Measurements from ENCODE around the gene TLR8. TPM values are rescaled to one million over a fixed set of nuclear protein-coding genes. Genes with fewer than 3 reads are reported as not detected.

TLR8 gene
- total RNA-seq, 5 donors from 2014 or later (not counting 1 experiment from before 2014, with no cell fraction given) = not detected

DNA sequence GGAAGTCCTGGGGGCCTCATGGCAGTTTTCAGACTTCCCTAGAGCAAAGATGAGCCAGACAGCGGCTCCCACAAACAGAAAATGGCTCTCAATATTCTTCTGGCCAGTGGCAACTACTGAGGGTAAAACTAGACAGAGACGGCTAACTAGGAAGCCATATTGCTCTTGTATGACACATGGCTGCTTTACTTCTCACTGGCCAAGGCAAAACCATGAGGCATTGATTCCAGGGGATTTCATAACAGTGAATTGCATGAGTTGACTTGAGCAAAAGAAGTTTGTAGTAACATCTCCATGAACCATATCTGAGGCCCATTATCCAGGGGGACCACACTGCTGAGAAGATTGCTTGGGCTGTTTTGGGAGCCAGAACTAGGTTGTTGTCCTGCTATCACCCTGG lies 13.7 kb upstream of the TLR8 start:
- H3K9me3 Mint-ChIP-seq = no peaks in the 10 kb centered on the region
- ChIA-PET POLR2A (no interaction called here), CTCF (no interaction called here)
- Histone ChIP-seq H3K27ac (ENCODE audit: low read length) (no peak overlapping the region), H3K27me3 (replicated peaks in 1 of 2; ENCODE audit: control insufficient read depth in 2 of 2, extremely low read depth in 1 of 2, insufficient read depth in 2 of 2, low read length in 1 of 2) (no peaks in the 10 kb centered on the region), H3K4me1 (ENCODE audit: control insufficient read depth in 1 of 2, extremely low read depth in 1 of 2, insufficient read depth in 2 of 2, low read length in 2 of 2) (peaks cover 6 to 11% of the 10 kb centered on the region in 2 experiments), H3K36me3 (ENCODE audit: control insufficient read depth in 2 of 2, extremely low read depth in 1 of 2, insufficient read depth in 1 of 2, low read length in 1 of 2) (no peaks in the 10 kb centered on the region), H3K4me3 (ENCODE audit: control insufficient read depth in 1 of 2, extremely low read depth in 1 of 2, low read length in 1 of 2) (no peak overlapping the region), H3K9me3 (no peaks in the 10 kb centered on the region)
- H3K36me3 Mint-ChIP-seq = no peaks in the 10 kb centered on the region
- H3K27ac Mint-ChIP-seq = peak overlapping the region in 1 of 2 donors; percentile 52
- H3K4me1 Mint-ChIP-seq = peaks cover 22 to 37% (median 24%) of the 10 kb centered on the region in 3 donors
- no peak for ATAC-seq (replicated peaks in 1 of 4)
- peaks cover 0 to 23% of the 10 kb centered on the region in 2 donors for H3K27me3 Mint-ChIP-seq
- WGBS (ENCODE audit: insufficient coverage) = 100% methylated on average over 1 of the region's 2 CpGs
- no peak overlapping the region for H3K4me3 Mint-ChIP-seq
- DNase-seq = no peak

DNA sequence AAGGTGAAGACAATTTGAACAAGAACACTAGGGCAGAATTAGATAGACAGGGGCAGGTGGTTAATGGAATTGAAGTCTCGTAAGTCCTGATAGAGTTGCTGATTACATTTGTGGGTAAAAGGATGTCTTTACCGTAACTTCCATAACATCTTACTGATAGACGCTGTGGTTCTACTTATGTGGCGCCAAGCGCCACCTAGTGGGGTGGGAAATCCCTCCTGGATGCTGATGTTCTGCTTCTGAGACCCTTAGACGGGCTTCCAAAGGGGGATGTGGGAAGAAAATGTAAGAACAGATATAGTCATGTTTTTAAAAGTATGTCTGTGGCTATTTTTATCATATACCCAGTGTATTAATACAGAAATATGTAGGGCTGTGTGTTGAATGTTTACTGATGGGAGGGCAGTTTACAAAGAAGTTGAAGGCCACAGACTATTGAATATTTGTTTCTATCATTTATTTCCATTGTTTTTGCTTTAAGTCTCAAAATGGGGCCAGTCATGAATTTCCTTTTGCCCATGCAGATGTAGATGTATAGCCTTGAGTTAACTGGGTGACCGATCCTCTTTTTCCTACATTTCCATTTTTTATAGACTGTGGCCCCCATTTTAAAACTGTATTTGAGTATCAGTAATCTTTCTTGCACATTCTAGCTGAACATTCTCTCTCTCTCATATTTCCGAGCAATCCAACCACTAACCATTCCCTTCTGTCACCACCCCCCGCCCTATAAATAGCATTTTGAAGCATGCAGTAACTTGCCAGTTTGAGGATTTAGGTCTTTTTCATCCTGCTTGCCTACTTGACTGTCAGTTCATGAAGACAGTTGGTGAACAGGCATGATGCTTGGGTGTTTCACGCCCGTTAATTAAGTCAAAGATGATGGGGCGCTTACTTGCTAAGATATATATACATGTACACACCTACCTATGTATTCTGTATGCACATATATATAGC lies 12.1 kb upstream of the TLR8 start:
- peak overlapping the region in 1 of 2 donors; percentile 65 for H3K27ac Mint-ChIP-seq
- no peaks in the 10 kb centered on the region for H3K9me3 Mint-ChIP-seq
- H3K4me1 Mint-ChIP-seq = peaks cover 22 to 37% (median 24%) of the 10 kb centered on the region in 3 donors
- no peak overlapping the region for H3K4me3 Mint-ChIP-seq
- Histone ChIP-seq H3K27ac (ENCODE audit: low read length) (no peak overlapping the region), H3K36me3 (ENCODE audit: control insufficient read depth in 2 of 2, extremely low read depth in 1 of 2, insufficient read depth in 1 of 2, low read length in 1 of 2) (no peaks in the 10 kb centered on the region), H3K4me1 (ENCODE audit: control insufficient read depth in 1 of 2, extremely low read depth in 1 of 2, insufficient read depth in 2 of 2, low read length in 2 of 2) (peaks cover 6 to 11% of the 10 kb centered on the region in 2 experiments), H3K27me3 (replicated peaks in 1 of 2; ENCODE audit: control insufficient read depth in 2 of 2, extremely low read depth in 1 of 2, insufficient read depth in 2 of 2, low read length in 1 of 2) (no peaks in the 10 kb centered on the region), H3K4me3 (ENCODE audit: control insufficient read depth in 1 of 2, extremely low read depth in 1 of 2, low read length in 1 of 2) (no peak overlapping the region), H3K9me3 (no peaks in the 10 kb centered on the region)
- H3K27me3 Mint-ChIP-seq = peaks cover 0 to 30% of the 10 kb centered on the region in 2 donors
- H3K36me3 Mint-ChIP-seq = no peaks in the 10 kb centered on the region
- DNase-seq (peak in 31 of 35 experiments; percentile 8 to 65 (median 24)), ATAC-seq (replicated peaks in 1 of 4) (peak in 3 of 4 experiments; percentile 51 to 71 (median 58))
- WGBS (ENCODE audit: insufficient coverage) = no CpG with 5 or more reads among the region's 12 CpGs
- ChIA-PET CTCF (interaction anchor here (0.7 to 1.4 kb wide), 4 partner anchors 80 to 1564 kb away, joined by 3 to 4 read pairs (median 4); no protein-coding TSS in a partner anchor), POLR2A (no interaction called here)

DNA sequence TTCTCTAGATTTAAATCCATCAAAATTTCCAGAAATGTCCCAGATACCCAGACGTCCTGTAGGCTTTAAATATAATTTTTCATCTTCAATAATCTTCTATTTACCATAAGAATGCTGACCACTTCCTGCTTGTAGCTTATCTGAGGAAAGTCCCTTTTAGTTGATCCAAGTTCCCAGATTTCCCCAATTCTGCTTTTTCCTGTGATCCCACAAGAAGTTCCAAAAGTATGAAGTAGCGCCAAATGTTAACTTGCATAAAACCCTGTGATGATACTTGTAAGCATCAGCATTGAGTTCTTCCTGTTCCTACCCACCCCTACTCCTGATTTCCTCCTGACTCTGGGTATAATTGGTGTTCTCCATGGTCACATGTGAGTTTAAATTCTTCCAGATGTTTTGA lies 10.6 kb upstream of the TLR8 start:
- DNase-seq (no peak), ATAC-seq (replicated peaks in 1 of 4) (no peak)
- Mint-ChIP-seq H3K36me3 (no peaks in the 10 kb centered on the region), H3K9me3 (no peaks in the 10 kb centered on the region), H3K4me3 (no peak overlapping the region), H3K27ac (no peak overlapping the region), H3K4me1 (peaks cover 11 to 24% (median 13%) of the 10 kb centered on the region in 3 donors), H3K27me3 (peaks cover 0 to 33% of the 10 kb centered on the region in 2 donors)
- WGBS (ENCODE audit: insufficient coverage) = no CpG with 5 or more reads among the region's 2 CpGs
- Histone ChIP-seq H3K27ac (ENCODE audit: low read length) (no peak overlapping the region), H3K4me1 (ENCODE audit: control insufficient read depth in 1 of 2, extremely low read depth in 1 of 2, insufficient read depth in 2 of 2, low read length in 2 of 2) (peaks cover 2 to 4% of the 10 kb centered on the region in 2 experiments), H3K36me3 (ENCODE audit: control insufficient read depth in 2 of 2, extremely low read depth in 1 of 2, insufficient read depth in 1 of 2, low read length in 1 of 2) (no peaks in the 10 kb centered on the region), H3K27me3 (replicated peaks in 1 of 2; ENCODE audit: control insufficient read depth in 2 of 2, extremely low read depth in 1 of 2, insufficient read depth in 2 of 2, low read length in 1 of 2) (no peaks in the 10 kb centered on the region), H3K9me3 (no peaks in the 10 kb centered on the region), H3K4me3 (ENCODE audit: control insufficient read depth in 1 of 2, extremely low read depth in 1 of 2, low read length in 1 of 2) (no peak overlapping the region)
- CTCF ChIA-PET = interaction anchor here (0.7 to 1.2 kb wide), 2 partner anchors 81 to 83 kb away, joined by 4 to 7 read pairs; no protein-coding TSS in a partner anchor
- POLR2A ChIA-PET = no interaction called here

DNA sequence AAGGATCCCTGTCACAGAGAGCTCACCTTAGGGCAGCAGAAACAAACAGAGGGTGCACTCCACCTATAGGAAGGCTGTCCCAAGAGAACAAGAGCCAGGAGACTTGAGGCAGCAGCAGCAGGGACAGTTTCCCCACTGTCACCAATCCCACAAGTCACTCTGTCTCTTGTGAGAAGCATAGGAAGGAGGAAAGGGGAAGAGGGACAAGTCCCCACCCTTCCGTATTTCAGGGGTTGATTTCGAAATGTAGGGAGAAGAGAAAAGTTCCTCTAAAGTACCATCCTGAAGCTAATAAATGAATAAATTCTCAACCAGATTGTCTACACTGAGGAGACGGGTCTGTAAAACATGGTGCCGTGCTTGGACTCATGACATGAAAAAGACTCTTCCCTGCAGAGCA lies 9.5 kb upstream of the TLR8 start:
- Mint-ChIP-seq H3K27me3 (peaks cover 0 to 33% of the 10 kb centered on the region in 2 donors), H3K4me3 (no peak overlapping the region), H3K4me1 (peaks cover 8 to 21% (median 12%) of the 10 kb centered on the region in 3 donors), H3K36me3 (no peaks in the 10 kb centered on the region), H3K27ac (no peak overlapping the region), H3K9me3 (no peaks in the 10 kb centered on the region)
- ChIA-PET POLR2A (no interaction called here), CTCF (interaction anchor here (0.6 to 1.3 kb wide), 3 partner anchors 83 to 593 kb away, joined by 3 to 6 read pairs (median 5); no protein-coding TSS in a partner anchor)
- Histone ChIP-seq H3K4me3 (ENCODE audit: control insufficient read depth in 1 of 2, extremely low read depth in 1 of 2, low read length in 1 of 2) (no peak overlapping the region), H3K9me3 (no peaks in the 10 kb centered on the region), H3K36me3 (ENCODE audit: control insufficient read depth in 2 of 2, extremely low read depth in 1 of 2, insufficient read depth in 1 of 2, low read length in 1 of 2) (no peaks in the 10 kb centered on the region), H3K27me3 (replicated peaks in 1 of 2; ENCODE audit: control insufficient read depth in 2 of 2, extremely low read depth in 1 of 2, insufficient read depth in 2 of 2, low read length in 1 of 2) (no peaks in the 10 kb centered on the region), H3K4me1 (ENCODE audit: control insufficient read depth in 1 of 2, extremely low read depth in 1 of 2, insufficient read depth in 2 of 2, low read length in 2 of 2) (peaks cover 0 to 3% of the 10 kb centered on the region in 2 experiments), H3K27ac (ENCODE audit: low read length) (no peak overlapping the region)
- no CpG with 5 or more reads among the region's 4 CpGs for WGBS (ENCODE audit: insufficient coverage)
- no peak for ATAC-seq (replicated peaks in 1 of 4)
- no peak for DNase-seq

DNA sequence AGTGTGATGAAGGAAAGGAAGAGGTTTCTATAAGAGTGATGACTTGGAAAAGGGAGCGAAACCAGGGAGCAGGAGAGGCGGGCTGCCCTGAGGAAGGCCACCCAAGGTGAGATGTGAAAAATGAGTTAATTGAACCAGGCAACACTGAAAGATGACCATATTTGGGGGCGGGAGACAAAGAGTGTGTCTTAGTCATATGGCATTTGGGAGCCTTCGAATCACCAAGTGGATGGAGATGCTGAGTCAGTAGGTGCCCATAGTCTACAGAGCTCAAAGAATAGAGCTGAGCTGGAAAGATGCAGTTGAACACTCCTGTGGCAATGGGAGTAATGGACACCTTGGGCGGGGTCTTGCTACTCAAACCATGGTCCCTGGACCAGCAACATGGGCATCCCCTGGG lies 8.3 kb upstream of the TLR8 start:
- Mint-ChIP-seq H3K9me3 (no peaks in the 10 kb centered on the region), H3K4me1 (peaks cover 5 to 15% (median 7%) of the 10 kb centered on the region in 3 donors), H3K36me3 (no peaks in the 10 kb centered on the region), H3K4me3 (no peak overlapping the region), H3K27me3 (peaks cover 0 to 39% of the 10 kb centered on the region in 2 donors), H3K27ac (no peak overlapping the region)
- WGBS (ENCODE audit: insufficient coverage) = 78% methylated on average over 3 of the region's 5 CpGs
- Histone ChIP-seq H3K27me3 (replicated peaks in 1 of 2; ENCODE audit: control insufficient read depth in 2 of 2, extremely low read depth in 1 of 2, insufficient read depth in 2 of 2, low read length in 1 of 2) (no peaks in the 10 kb centered on the region), H3K36me3 (ENCODE audit: control insufficient read depth in 2 of 2, extremely low read depth in 1 of 2, insufficient read depth in 1 of 2, low read length in 1 of 2) (no peaks in the 10 kb centered on the region), H3K4me3 (ENCODE audit: control insufficient read depth in 1 of 2, extremely low read depth in 1 of 2, low read length in 1 of 2) (no peak overlapping the region), H3K9me3 (no peaks in the 10 kb centered on the region), H3K4me1 (ENCODE audit: control insufficient read depth in 1 of 2, extremely low read depth in 1 of 2, insufficient read depth in 2 of 2, low read length in 2 of 2) (peaks cover 0 to 3% of the 10 kb centered on the region in 2 experiments), H3K27ac (ENCODE audit: low read length) (no peak overlapping the region)
- no peak for DNase-seq
- no peak for ATAC-seq (replicated peaks in 1 of 4)
- CTCF ChIA-PET = interaction anchor here (0.6 to 0.7 kb wide), 3 partner anchors 8 to 763 kb away, joined by 3 to 4 read pairs (median 4); partner anchors contain the start of gene TLR8 (in 1 of the 2)
- POLR2A ChIA-PET = no interaction called here

DNA sequence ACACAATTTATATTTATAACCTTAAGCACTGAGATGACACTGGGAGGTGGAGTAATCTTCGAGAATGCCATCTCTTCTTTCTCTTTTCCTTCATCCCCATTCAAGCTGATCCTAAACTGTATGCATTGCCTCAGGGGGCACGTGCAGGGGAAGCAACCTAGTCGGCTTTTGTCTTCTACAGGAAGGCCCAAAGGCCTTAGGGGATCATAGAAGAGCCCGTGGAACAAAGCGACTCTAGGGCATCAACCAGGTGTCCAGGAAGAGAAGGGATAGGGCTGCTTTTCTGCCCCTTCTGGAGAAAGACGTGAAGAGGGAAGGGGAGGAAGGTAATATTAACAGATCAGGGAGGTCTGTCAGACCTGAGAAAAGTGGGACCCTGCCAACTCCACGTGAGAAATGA lies 6.9 kb upstream of the TLR8 start:
- DNase-seq (no peak), ATAC-seq (replicated peaks in 1 of 4) (no peak)
- Histone ChIP-seq H3K9me3 (no peaks in the 10 kb centered on the region), H3K4me3 (ENCODE audit: control insufficient read depth in 1 of 2, extremely low read depth in 1 of 2, low read length in 1 of 2) (no peak overlapping the region), H3K36me3 (ENCODE audit: control insufficient read depth in 2 of 2, extremely low read depth in 1 of 2, insufficient read depth in 1 of 2, low read length in 1 of 2) (no peaks in the 10 kb centered on the region), H3K27me3 (replicated peaks in 1 of 2; ENCODE audit: control insufficient read depth in 2 of 2, extremely low read depth in 1 of 2, insufficient read depth in 2 of 2, low read length in 1 of 2) (no peaks in the 10 kb centered on the region), H3K4me1 (ENCODE audit: control insufficient read depth in 1 of 2, extremely low read depth in 1 of 2, insufficient read depth in 2 of 2, low read length in 2 of 2) (peaks cover 0 to 3% of the 10 kb centered on the region in 2 experiments), H3K27ac (ENCODE audit: low read length) (no peak overlapping the region)
- no peaks in the 10 kb centered on the region for H3K36me3 Mint-ChIP-seq
- CTCF ChIA-PET = interaction anchor here in 1 of 2 donors (1.0 kb wide), 1 partner anchor 85 kb away, joined by 3 read pairs; no protein-coding TSS in a partner anchor
- peaks cover 0 to 33% of the 10 kb centered on the region in 2 donors for H3K27me3 Mint-ChIP-seq
- POLR2A ChIA-PET = no interaction called here
- H3K4me1 Mint-ChIP-seq = peaks cover 2 to 7% (median 5%) of the 10 kb centered on the region in 3 donors
- no peak overlapping the region for H3K4me3 Mint-ChIP-seq
- no peaks in the 10 kb centered on the region for H3K9me3 Mint-ChIP-seq
- H3K27ac Mint-ChIP-seq = no peak overlapping the region
- whole genome bisulfite sequencing (ENCODE audit: insufficient coverage) = 83% methylated on average over 3 of the region's 7 CpGs
